GM12878 (cell line): Measurements from ENCODE around the gene TMEM236. TPM values are rescaled to one million over a fixed set of nuclear protein-coding genes. Genes with fewer than 3 reads are reported as not detected.
A peak's percentile ranks its signal among the peaks of the same experiment; 100 is the strongest.

Experiments
- ATAC-seq: fragments of 200-7000 bp; cut with Tn5 transposase; 3 replicates; pipeline ENCODE4 v1.9.1; 2020; ENCODE audit warnings: mild to moderate bottlenecking, moderate library complexity
- BruUV-seq: library from RNA; stranded (reverse); fragments of 400-500 nt; replicated peaks from 2 replicates; lab custom pipeline; 2021; lab: Mats Ljungman, UMichigan
- CTCF ChIA-PET: fragments of 300-600 bp; sonication (Branson Sonifier 250); formaldehyde crosslinking; extraction: SDS; loops from one replicate; lab custom pipeline; 2021; ENCODE audit warnings: inconsistent platforms; lab: Yijun Ruan, JAX
- POLR2A ChIA-PET: fragments of 350-600 bp; formaldehyde crosslinking; extraction: SDS; loops from one replicate; lab custom pipeline; 2021; ENCODE audit warnings: inconsistent platforms; lab: Charles Lee
- RAD21 ChIA-PET: fragments of 300-600 bp; sonication (Branson Sonifier 250); formaldehyde crosslinking; loops from one replicate; lab custom pipeline; 2023; ENCODE audit warnings: antibody characterized with exemption; ENCODE audit not compliant: unreplicated experiment; lab: Charles Lee
- SMC1A ChIA-PET: fragments of 300-600 bp; sonication (Branson Sonifier 250); formaldehyde crosslinking; loops from one replicate; lab custom pipeline; 2023; ENCODE audit not compliant: unreplicated experiment, uncharacterized antibody; lab: Charles Lee
- DNase-seq: peaks from one replicate; pipeline ENCODE4 v3.0.0-alpha.2; 2011; ENCODE audit warnings: low read depth, low spot score
- FAIRE-seq: peaks from 3 replicates; lab custom pipeline; 2011; peaks lifted over from hg19 to GRCh38; lab: Jason Lieb, UNC
- H2AFZ ChIP-seq: 2 replicates; pipeline ENCODE4 v1.6.0; 2011; ENCODE audit warnings: low read depth, low read length, control low read depth; ENCODE audit not compliant: control insufficient read depth
- H3K27ac ChIP-seq: 2 replicates; pipeline ENCODE4 v1.5.1; 2011; ENCODE audit warnings: control low read depth; ENCODE audit not compliant: control insufficient read depth, insufficient read depth
- H3K27me3 ChIP-seq, 2 experiments: replicated peaks in 1 of 2; 2 replicates each; pipeline versions ENCODE4 v1.6.0 to v1.6.1; 2011; ENCODE audit warnings: low read length in 1 of 2; ENCODE audit not compliant: control insufficient read depth in 2 of 2, insufficient read depth in 2 of 2
- H3K36me3 ChIP-seq, 2 experiments: 2 replicates each; pipeline ENCODE4 v1.5.1; 2011; ENCODE audit warnings: low read length in 1 of 2; ENCODE audit not compliant: control insufficient read depth in 2 of 2, insufficient read depth in 2 of 2
- H3K4me1 ChIP-seq: 2 replicates; pipeline ENCODE4 v1.6.1; 2011; ENCODE audit warnings: mild to moderate bottlenecking, low read length, moderate library complexity, mixed read lengths; ENCODE audit not compliant: control insufficient read depth, insufficient read depth
- H3K4me2 ChIP-seq: 2 replicates; pipeline ENCODE4 v1.6.0; 2011; ENCODE audit warnings: control low read depth; ENCODE audit not compliant: control insufficient read depth, insufficient read depth
- H3K4me3 ChIP-seq: fragments of 200-600 bp; sonication (generic); 2 replicates; pipeline ENCODE4 v1.5.1; 2016
- H3K79me2 ChIP-seq: 2 replicates; pipeline ENCODE4 v1.6.0; 2011; ENCODE audit warnings: low read length; ENCODE audit not compliant: control insufficient read depth, insufficient read depth
- H3K9ac ChIP-seq: 2 replicates; pipeline ENCODE4 v1.8.0; 2011; ENCODE audit warnings: low read length, control low read depth, mixed read lengths; ENCODE audit not compliant: control insufficient read depth, insufficient read depth
- H3K9me3 ChIP-seq: replicated peaks from 3 replicates; pipeline ENCODE4 v1.5.1; 2011; ENCODE audit warnings: mild to moderate bottlenecking, low read length; ENCODE audit not compliant: control insufficient read depth, insufficient read depth
- H4K20me1 ChIP-seq: 2 replicates; pipeline ENCODE4 v1.6.0; 2011; ENCODE audit not compliant: control insufficient read depth, insufficient read depth
- ASH2L ChIP-seq: fragments of 300-600, 200-600 bp; sonication (generic); IDR thresholded peaks from 2 replicates; pipeline ENCODE4 v1.6.1; 2017; ENCODE audit warnings: low read depth, mild to moderate bottlenecking, borderline replicate concordance
- BCLAF1 ChIP-seq: fragments of 450-650 bp; IDR thresholded peaks from 2 replicates; pipeline ENCODE4 v1.6.1; 2017; ENCODE audit warnings: antibody characterized with exemption, mild to moderate bottlenecking, moderate library complexity
- CHD2 ChIP-seq: IDR thresholded peaks from 2 replicates; pipeline ENCODE4 v1.6.1; 2011; ENCODE audit warnings: low read depth, low read length, improper control_type of control experiment, borderline replicate concordance
- CHD4 ChIP-seq: fragments of 200-600 bp; sonication (generic); IDR thresholded peaks from 2 replicates; pipeline ENCODE4 v1.6.1; 2016; ENCODE audit warnings: mild to moderate bottlenecking
- E4F1 ChIP-seq: fragments of 450-650 bp; IDR thresholded peaks from 2 replicates; pipeline ENCODE4 v1.6.1; 2018; ENCODE audit warnings: borderline replicate concordance, mild to moderate bottlenecking; ENCODE audit not compliant: partially characterized antibody
- GATAD2B ChIP-seq: fragments of 450-650 bp; conservative IDR thresholded peaks from 2 replicates; pipeline ENCODE4 v1.6.1; 2017; ENCODE audit warnings: low read depth, mild to moderate bottlenecking, moderate library complexity
- IKZF1 ChIP-seq: fragments of 450-650 bp; conservative IDR thresholded peaks from 2 replicates; pipeline ENCODE4 v1.6.1; 2017; ENCODE audit warnings: antibody characterized with exemption, mild to moderate bottlenecking
- MTA2 ChIP-seq: fragments of 450-650 bp; IDR thresholded peaks from 2 replicates; pipeline ENCODE4 v1.6.1; 2016; ENCODE audit warnings: low read depth, mild to moderate bottlenecking, moderate library complexity
- PKNOX1 ChIP-seq: fragments of 450-650 bp; IDR thresholded peaks from 2 replicates; pipeline ENCODE4 v1.6.1; 2016; ENCODE audit warnings: mild to moderate bottlenecking
- PML ChIP-seq: IDR thresholded peaks from 2 replicates; pipeline ENCODE4 v1.6.1; 2012; ENCODE audit warnings: low read length, inconsistent platforms
- RB1 ChIP-seq: fragments of 450-650 bp; formaldehyde crosslinking; IDR thresholded peaks from 2 replicates; pipeline ENCODE4 v1.6.1; 2017; ENCODE audit warnings: mild to moderate bottlenecking, borderline replicate concordance
- SPI1 ChIP-seq: IDR thresholded peaks from 2 replicates; pipeline ENCODE4 v1.6.1; 2011; ENCODE audit warnings: low read depth, mild to moderate bottlenecking, low read length, moderate library complexity, borderline replicate concordance; ENCODE audit not compliant: insufficient read depth
- SREBF1 ChIP-seq: IDR thresholded peaks from 2 replicates; pipeline ENCODE4 v1.6.1; 2012; ENCODE audit warnings: mild to moderate bottlenecking, low read length
- WGBS: methylation state at CpG from one replicate; pipeline ENCODE4 v1.1.6; 2016; ENCODE audit warnings: low lambda C conversion rate; ENCODE audit not compliant: insufficient replicate concordance, insufficient coverage; ENCODE audit errors: missing lambda C conversion rate; 5-methylcytosine and 5-hydroxymethylcytosine counted together
- in situ Hi-C: fragments of 300-500 bp; cut with MboI; formaldehyde crosslinking; loops from 9 replicates; pipeline ENCODE4 v1.14.3; 2018; ENCODE audit warnings: mixed read lengths
- intact Hi-C: fragments of 100-400 bp; cut with micrococcal nuclease; formaldehyde crosslinking; loops from one replicate; pipeline ENCODE4 v1.14.2; 2022; ENCODE audit not compliant: unreplicated experiment
- polyA plus RNA-seq, 11 experiments: library from polyadenylated mRNA; depleted of rRNA in 4 of 11; unstranded in 6 of 11; stranded (reverse) in 5 of 11; fragments of >200 nt; fragmentation: Nextera tagmentation in 4 of 11; fragmentation: Illumina TruSeq in 1 of 11; extraction: Ambion mirVana in 4 of 11; extraction: Trizol in 1 of 11; gene quantifications; 1 replicate in 1 of 11; 2 replicates in 10 of 11; pipeline versions ENCODE4 v1.2.1 to v1.2.3, GENCODE V29; 2011 to 2016; ENCODE audit warnings: inconsistent platforms in 2 of 11, missing spikeins in 2 of 11, low read depth in 1 of 11
- total RNA-seq, 4 experiments: library from RNA; depleted of rRNA in 3 of 4; stranded (reverse); fragments of >200 nt in 3 of 4; fragmentation: Illumina TruSeq in 1 of 4; extraction: Trizol in 1 of 4; gene quantifications; 2 replicates each; pipeline versions ENCODE4 v1.2.1 to v1.2.3, GENCODE V29; 2013 to 2021

The TMEM236 gene
- total and polyA plus RNA-seq, 10 of the 15 experiments (the other 5 are each of a cell fraction or from before 2014, with no cell fraction given) = 0.03 TPM; not detected in 9

- H3K27ac ChIP-seq = no peak overlapping the region
- no peak overlapping the region for H3K9ac ChIP-seq
- H3K4me2 ChIP-seq = no peak overlapping the region
- ATAC-seq = no peak
- no peak overlapping the region for H3K4me3 ChIP-seq
- WGBS = 25% methylated on average over 5 of the region's 5 CpGs
- no peak overlapping the region for H2AFZ ChIP-seq
- ChIA-PET SMC1A (interaction anchor here (0.8 to 1.9 kb wide), 2 partner anchors 10 to 14 kb away, joined by 3 to 8 read pairs; no protein-coding TSS in a partner anchor), POLR2A (no interaction called here), CTCF (interaction anchor here (1.5 kb wide), 1 partner anchor 10 kb away, joined by 5 read pairs; no protein-coding TSS in a partner anchor), RAD21 (interaction anchor here (0.7 kb wide), 1 partner anchor 13 kb away, joined by 3 read pairs; no protein-coding TSS in a partner anchor)
- no peaks in the 10 kb centered on the region; a peak in 1 of 4 replicates for H3K27me3 ChIP-seq
- no TSS peak for BruUV-seq
- no peaks in the 10 kb centered on the region for H4K20me1 ChIP-seq
- H3K9me3 ChIP-seq = no peaks in the 10 kb centered on the region
- no peak for DNase-seq
- intact Hi-C loops (no loop called here), in situ Hi-C loops (no loop called here)
- H3K36me3 ChIP-seq = no peaks in the 10 kb centered on the region
- TF ChIP-seq SREBF1 (no peak), E4F1 (no peak), RB1 (no peak), ASH2L (no peak), IKZF1 (no peak), CHD4 (no peak), BCLAF1 (no peak), CHD2 (no peak), PKNOX1 (no peak), SPI1 (no peak), MTA2 (no peak), GATAD2B (no peak), PML (no peak)
- peak; percentile 23 for FAIRE-seq
- no peaks in the 10 kb centered on the region for H3K79me2 ChIP-seq
- no peaks in the 10 kb centered on the region for H3K4me1 ChIP-seq
Measured at GRCh38 chr10:17785276-17785930, 33.4 kb downstream of the TMEM236 start.
